ENCODE results near the gene MLXIPL.
"Not testable (repeated sequence)": the region's sequence is repeated elsewhere in the genome, so short reads cannot be mapped to it uniquely, and the experiment has no call there.

Gene MLXIPL

GRCh38 chr7:73612598-73613269 is 11.6 kb downstream of the MLXIPL start:
- no peak for DNase-seq

- no peak for DNase-seq
Observed at GRCh38 chr7:73611017-73611555, 13.2 kb downstream of the MLXIPL start.

GRCh38 chr7:73610105-73610504 is 14.2 kb downstream of the MLXIPL start:
- no peak for DNase-seq

- not testable (repeated sequence) for DNase-seq
Observed at GRCh38 chr7:73607692-73607983, 16.7 kb downstream of the MLXIPL start.

GRCh38 chr7:73606801-73607691 is 17.3 kb downstream of the MLXIPL start:
- DNase-seq, result peak; percentile 42

GRCh38 chr7:73605601-73606220 is 18.6 kb downstream of the MLXIPL start:
- no peak for DNase-seq

- no peak for DNase-seq
Observed at GRCh38 chr7:73602721-73603651, 21.3 kb downstream of the MLXIPL start.

- no peak for DNase-seq
Observed at GRCh38 chr7:73599916-73600315, 24.4 kb downstream of the MLXIPL start.

GRCh38 chr7:73599151-73599882 is 25.0 kb downstream of the MLXIPL start:
- no peak for DNase-seq

- no peak for DNase-seq
Observed at GRCh38 chr7:73597978-73598782, 26.1 kb downstream of the MLXIPL start.

- DNase-seq, result no peak
Observed at GRCh38 chr7:73596191-73597065, 27.9 kb downstream of the MLXIPL start.

- DNase-seq, result no peak
Observed at GRCh38 chr7:73595358-73595757, 29.0 kb downstream of the MLXIPL start.

GRCh38 chr7:73593207-73594045 is 30.9 kb downstream of the MLXIPL start:
- DNase-seq, result no peak

- no peak for DNase-seq
Observed at GRCh38 chr7:73586911-73587310, 37.4 kb downstream of the MLXIPL start.

GRCh38 chr7:73585196-73585595 is 39.1 kb downstream of the MLXIPL start:
- DNase-seq, result no peak

GRCh38 chr7:73582664-73583202 is 41.6 kb downstream of the MLXIPL start:
- no peak for DNase-seq

GRCh38 chr7:73581006-73581405 is 43.3 kb downstream of the MLXIPL start:
- not testable (repeated sequence) for DNase-seq

GRCh38 chr7:73578342-73579128 is 45.8 kb downstream of the MLXIPL start, which contains the start of gene TBL2:
TSS of gene TBL2 (minus strand) at chr7:73578579. CDS start at chr7:73578549, 30 bp downstream.
- peak; percentile 98 for DNase-seq

Measured in CD4-positive, alpha-beta T cell treated with Interleukin-4 for 4 hours (primary cell).